Muscle of leg (tissue), 11 donors: Measurements from ENCODE around the gene PLEKHA1. TPM values are rescaled to one million over a fixed set of nuclear protein-coding genes. Genes with fewer than 3 reads are reported as not detected.

Experiments used
- DNase-seq: peaks from one replicate; pipeline ENCODE4 v3.0.0; 2013
- H3K27ac ChIP-seq: one replicate; pipeline ENCODE4 v1.5.1; 2013; ENCODE audit warnings: mild to moderate bottlenecking, low read length, control low read depth
- H3K27me3 ChIP-seq: one replicate; pipeline ENCODE4 v1.6.1; 2013; ENCODE audit warnings: low read length; ENCODE audit not compliant: control insufficient read depth, insufficient read depth
- H3K36me3 ChIP-seq: one replicate; pipeline ENCODE4 v1.6.1; 2013; ENCODE audit warnings: low read length; ENCODE audit not compliant: control insufficient read depth, insufficient read depth
- H3K4me1 ChIP-seq: one replicate; pipeline ENCODE4 v1.6.1; 2013; ENCODE audit warnings: low read length; ENCODE audit not compliant: control insufficient read depth, insufficient read depth
- H3K4me3 ChIP-seq: one replicate; pipeline ENCODE4 v1.5.1; 2013; ENCODE audit warnings: low read length, control low read depth
- H3K9me3 ChIP-seq: replicated peaks from 2 replicates; pipeline ENCODE4 v1.6.1; 2013; ENCODE audit warnings: low read depth, low read length; ENCODE audit not compliant: control insufficient read depth
- WGBS: methylation state at CpG from one replicate; pipeline ENCODE4 v1.1.5; 2013; ENCODE audit warnings: missing lambda C conversion rate; ENCODE audit not compliant: insufficient coverage; 5-methylcytosine and 5-hydroxymethylcytosine counted together
- polyA plus RNA-seq, 8 donors: library from polyadenylated mRNA; unstranded; fragments of 120-200 nt; gene quantifications; one replicate each; pipeline versions ENCODE4 v1.2.1 to v1.2.3, GENCODE V29; 2013; ENCODE audit warnings: inconsistent platforms in 1 of 8, low replicate concordance in 1 of 8; ENCODE audit not compliant: insufficient read length in 8 of 8, insufficient read depth in 1 of 8
- total RNA-seq: library from RNA; stranded (reverse); fragments of 120-200 nt; gene quantifications from one replicate; pipeline ENCODE4 v1.2.4, GENCODE V29; 2013

Gene PLEKHA1
- total and polyA plus RNA-seq, 9 donors = 22.0 to 36.3 (median 29.9) TPM

DNA sequence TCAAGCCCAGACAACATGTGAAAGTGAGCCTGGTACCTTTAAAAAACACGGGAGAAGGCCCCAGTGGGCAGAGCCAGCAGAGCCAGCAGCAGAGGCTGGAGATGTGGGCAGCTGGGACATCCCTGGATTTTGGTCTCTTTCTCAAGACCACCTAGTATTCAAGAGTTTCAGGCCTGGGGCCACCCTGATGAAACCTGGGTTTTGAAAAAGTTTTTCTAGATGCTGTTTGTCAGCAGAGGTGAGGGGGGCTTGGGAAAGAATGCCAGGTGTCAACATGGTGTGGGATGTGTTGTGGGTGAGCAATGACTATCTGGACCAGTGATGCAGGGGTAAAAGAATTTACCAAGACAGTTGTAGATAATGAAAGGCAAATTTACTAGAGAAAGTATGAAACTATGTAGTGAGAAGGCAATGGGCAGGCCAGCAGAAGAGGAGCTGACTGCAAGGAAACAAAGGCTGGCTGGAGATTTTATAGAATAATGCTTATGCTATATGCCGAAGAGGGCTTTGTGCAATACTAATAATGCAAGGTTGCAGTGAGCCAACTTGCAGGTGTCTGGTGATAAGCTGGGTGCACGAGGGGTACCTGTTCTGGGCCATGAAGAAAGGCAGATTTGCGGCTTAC is 28.1 kb upstream of the PLEKHA1 start:
- Histone ChIP-seq H3K4me3 (no peak overlapping the region), H3K36me3 (no peaks in the 10 kb centered on the region), H3K27ac (no peak overlapping the region), H3K4me1 (no peaks in the 10 kb centered on the region), H3K27me3 (peaks cover 3% of the 10 kb centered on the region), H3K9me3 (no peaks in the 10 kb centered on the region)
- 92% methylated on average over 2 of the region's 4 CpGs for WGBS
- DNase-seq = no peak

DNA sequence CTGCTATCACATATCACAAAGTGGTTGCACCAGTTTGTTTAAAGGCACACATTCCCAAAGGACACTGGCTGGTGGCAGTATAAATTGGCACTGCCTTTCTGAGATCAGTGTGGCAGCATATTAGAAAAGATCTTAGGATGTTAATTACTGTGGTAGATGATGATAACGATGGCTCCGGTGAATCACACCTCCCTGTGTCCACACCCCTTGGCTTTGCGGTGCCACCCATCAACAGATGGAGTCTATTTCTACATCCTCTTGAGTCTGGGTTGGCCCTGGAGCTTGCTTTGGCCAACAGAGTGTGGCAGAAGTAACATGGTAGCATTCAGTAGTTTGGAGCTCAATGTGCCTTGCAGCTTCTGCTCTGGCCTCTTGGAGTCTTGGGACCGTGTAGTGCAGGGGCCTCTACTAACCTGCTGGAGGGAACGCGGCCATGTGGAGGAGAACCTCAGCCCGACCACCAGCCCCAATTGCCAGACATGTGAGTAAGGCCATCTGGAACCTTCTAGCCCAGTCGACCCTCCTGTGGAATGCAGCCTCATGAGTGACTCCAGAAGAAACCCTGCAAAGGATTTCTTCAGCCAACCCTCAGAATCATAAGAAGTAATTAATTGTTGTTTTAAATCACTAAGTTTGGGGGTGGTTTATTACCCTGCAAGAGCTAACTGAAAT is 27.2 kb upstream of the PLEKHA1 start:
- 89% methylated on average over 4 of the region's 8 CpGs for WGBS
- DNase-seq = no peak
- H3K4me3 ChIP-seq = no peak overlapping the region

DNA sequence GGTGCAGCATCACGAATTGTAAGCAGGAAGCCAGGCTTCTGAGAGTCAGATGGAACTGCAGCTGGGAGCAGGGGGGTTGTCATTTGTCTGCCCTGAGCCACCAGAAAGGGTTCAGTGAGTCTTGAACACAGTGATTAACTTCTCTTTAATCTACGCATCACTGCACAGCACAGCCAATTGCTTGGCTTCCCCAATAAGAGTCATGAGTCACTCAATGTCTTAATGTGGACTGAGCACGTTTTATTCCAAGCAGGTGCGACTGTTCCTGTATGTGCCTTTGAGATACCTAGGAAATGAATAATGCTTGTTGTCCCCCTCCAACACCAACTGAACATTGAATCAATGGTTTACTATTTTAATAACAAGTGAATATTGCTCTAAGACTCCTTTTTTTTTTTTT is 26.0 kb upstream of the PLEKHA1 start:
- Histone ChIP-seq H3K4me1 (no peaks in the 10 kb centered on the region), H3K27me3 (peaks cover 3% of the 10 kb centered on the region), H3K4me3 (no peak overlapping the region), H3K9me3 (no peaks in the 10 kb centered on the region), H3K36me3 (no peaks in the 10 kb centered on the region), H3K27ac (no peak overlapping the region)
- no peak for DNase-seq
- WGBS = 57% methylated on average over 2 of the region's 4 CpGs

More for the DNA sequence above, 27.2 kb upstream of the PLEKHA1 start:
- Histone ChIP-seq H3K4me1 (no peaks in the 10 kb centered on the region), H3K27ac (no peak overlapping the region), H3K27me3 (peaks cover 3% of the 10 kb centered on the region), H3K9me3 (no peaks in the 10 kb centered on the region), H3K36me3 (no peaks in the 10 kb centered on the region)

DNA sequence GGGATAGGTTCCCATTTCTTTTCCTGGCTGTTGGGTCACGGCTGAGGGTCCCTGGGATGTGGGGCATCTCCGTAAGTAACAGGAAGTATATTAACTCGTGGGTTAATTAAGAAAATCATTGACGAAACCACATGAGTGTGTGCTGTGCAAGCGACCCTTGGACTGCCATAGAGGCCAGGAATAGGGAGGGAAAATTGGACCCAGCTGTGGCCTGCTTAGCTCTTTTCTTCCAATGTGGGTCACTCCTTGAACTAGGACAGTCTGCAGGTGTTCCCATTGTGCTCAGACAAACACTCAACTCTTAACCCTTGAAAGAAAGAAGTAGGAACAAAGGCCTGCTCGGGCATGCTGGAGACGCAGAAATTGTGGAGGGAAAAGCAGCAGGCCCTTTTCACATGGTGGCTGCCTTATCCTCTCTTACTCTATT is 25.6 kb upstream of the PLEKHA1 start:
- no peaks in the 10 kb centered on the region for H3K4me1 ChIP-seq

DNA sequence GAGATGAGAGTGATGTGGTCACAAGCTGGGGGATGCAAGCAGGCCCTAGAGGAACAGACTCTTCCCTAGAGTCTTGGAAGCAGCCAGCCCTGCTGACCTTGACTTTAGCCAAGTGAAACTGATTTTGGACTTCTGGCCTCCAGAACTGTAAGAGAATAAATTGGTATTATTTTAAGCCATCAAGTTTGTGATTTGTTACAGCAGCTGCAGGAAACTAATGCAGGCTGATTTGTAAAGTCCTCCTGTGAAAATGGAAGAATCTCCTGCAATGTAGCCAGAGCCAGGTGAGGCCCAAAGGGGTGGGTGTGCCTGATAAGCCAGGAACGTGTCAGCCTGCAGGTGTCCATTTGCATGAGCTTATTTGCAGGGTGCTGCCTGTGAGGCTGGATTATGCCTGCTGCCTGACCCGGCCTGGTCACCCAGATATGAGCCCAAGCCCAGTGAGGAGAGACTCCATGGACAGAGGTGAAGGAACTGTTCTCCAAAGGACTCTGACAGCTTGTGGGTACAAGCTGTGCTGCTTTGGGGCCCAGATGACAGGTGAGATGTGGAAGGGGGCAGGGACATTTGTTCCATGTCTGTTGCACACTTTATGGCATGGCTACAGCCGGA is 24.6 kb upstream of the PLEKHA1 start:
- 44% methylated on average over 3 of the region's 3 CpGs for whole genome bisulfite sequencing
- no peaks in the 10 kb centered on the region for H3K9me3 ChIP-seq
- no peaks in the 10 kb centered on the region for H3K4me1 ChIP-seq
- no peak overlapping the region for H3K27ac ChIP-seq
- H3K27me3 ChIP-seq = peaks cover 3% of the 10 kb centered on the region
- H3K4me3 ChIP-seq = no peak overlapping the region
- no peaks in the 10 kb centered on the region for H3K36me3 ChIP-seq
- DNase-seq = no peak

More for the DNA sequence above, 25.6 kb upstream of the PLEKHA1 start:
- Histone ChIP-seq H3K9me3 (no peaks in the 10 kb centered on the region), H3K27ac (no peak overlapping the region), H3K36me3 (no peaks in the 10 kb centered on the region), H3K27me3 (peaks cover 3% of the 10 kb centered on the region), H3K4me3 (no peak overlapping the region)
- DNase-seq = no peak
- 22% methylated on average over 5 of the region's 7 CpGs for WGBS

DNA sequence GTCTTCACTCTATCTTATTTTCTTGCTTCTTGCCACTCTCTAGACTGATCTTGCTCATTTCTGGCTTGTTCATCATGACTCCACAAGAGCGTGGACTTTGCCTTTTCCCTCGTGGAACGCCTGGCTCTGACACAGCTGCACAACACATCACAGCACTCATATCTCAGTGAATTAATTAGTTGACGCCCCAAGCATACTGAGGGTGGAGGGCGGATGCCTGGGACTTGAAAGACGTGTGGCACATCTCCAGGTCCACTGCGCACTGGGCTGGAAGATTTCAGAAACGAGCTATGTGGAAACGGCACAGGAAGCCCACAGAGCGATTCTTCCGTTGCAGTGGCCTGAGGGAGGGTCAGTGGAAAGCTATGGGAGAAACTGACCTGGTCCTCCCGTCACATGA is 23.6 kb upstream of the PLEKHA1 start:
- H3K36me3 ChIP-seq = no peaks in the 10 kb centered on the region
- WGBS = 75% methylated on average over 12 of the region's 12 CpGs
- H3K4me1 ChIP-seq = no peaks in the 10 kb centered on the region
- no peaks in the 10 kb centered on the region for H3K9me3 ChIP-seq
- H3K27ac ChIP-seq = no peak overlapping the region
- DNase-seq = no peak
- H3K4me3 ChIP-seq = no peak overlapping the region
- H3K27me3 ChIP-seq = peaks cover 3% of the 10 kb centered on the region

DNA sequence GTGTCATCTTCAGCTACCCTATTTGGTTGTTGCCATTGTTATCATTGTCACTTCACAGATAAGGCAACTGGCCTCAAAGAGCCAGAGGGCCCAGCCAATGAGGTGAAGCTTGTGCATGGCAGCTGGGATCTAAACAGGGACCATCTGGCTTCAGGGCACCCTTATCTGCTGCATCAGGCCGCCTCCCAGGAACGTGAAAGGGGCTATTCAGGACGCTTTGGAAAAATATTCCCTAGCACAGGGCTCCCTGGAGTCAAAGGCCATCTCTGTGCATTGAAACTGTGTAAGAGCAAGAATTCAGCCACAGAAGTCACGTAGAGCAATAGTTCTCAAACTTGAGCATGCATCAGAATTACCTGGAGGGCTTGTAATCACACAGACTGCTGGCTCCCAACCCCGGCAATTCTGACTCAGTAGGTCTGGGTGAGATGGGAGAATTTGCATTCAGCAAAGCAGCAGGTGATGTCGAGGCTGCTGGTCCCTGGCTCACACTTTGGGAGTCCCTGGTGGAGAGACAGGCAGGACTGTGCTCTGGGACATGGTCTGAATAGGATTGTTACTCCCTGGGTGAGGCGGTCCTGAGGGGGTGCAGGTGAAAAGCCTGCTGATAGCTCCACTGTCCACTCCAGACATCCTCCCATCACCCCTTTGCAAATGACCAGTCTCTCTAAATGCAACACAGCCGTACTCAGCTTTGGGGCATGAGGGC is 21.5 kb upstream of the PLEKHA1 start:
- 44% methylated on average over 7 of the region's 8 CpGs for WGBS
- no peaks in the 10 kb centered on the region for H3K4me1 ChIP-seq

DNA sequence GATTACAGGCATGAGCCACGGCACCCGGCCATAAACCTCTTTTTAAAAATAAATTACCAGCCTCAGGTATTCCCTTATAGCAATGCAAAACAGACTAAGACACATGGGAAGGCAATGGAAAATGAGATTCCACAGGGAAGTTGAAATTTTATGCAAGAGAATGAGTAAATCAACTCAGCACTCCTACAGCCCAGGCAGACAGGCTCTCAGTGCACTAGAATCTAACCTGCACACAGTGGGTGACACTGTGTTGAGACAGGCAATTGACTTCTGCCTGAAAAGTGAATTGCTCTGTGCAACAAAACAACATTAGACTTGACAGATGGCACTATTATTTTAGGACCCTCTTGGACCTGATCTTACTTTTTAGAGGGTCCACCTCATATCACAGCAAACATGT is 20.1 kb upstream of the PLEKHA1 start:
- Histone ChIP-seq H3K4me1 (no peaks in the 10 kb centered on the region), H3K27ac (no peak overlapping the region), H3K9me3 (peaks cover 4% of the 10 kb centered on the region), H3K27me3 (no peaks in the 10 kb centered on the region), H3K36me3 (no peaks in the 10 kb centered on the region), H3K4me3 (no peak overlapping the region)
- WGBS = no CpG with 5 or more reads among the region's 2 CpGs
- DNase-seq = no peak

More for the DNA sequence above, 21.5 kb upstream of the PLEKHA1 start:
- Histone ChIP-seq H3K4me3 (no peak overlapping the region), H3K9me3 (no peaks in the 10 kb centered on the region), H3K27me3 (no peaks in the 10 kb centered on the region), H3K27ac (no peak overlapping the region), H3K36me3 (no peaks in the 10 kb centered on the region)
- DNase-seq = no peak

DNA sequence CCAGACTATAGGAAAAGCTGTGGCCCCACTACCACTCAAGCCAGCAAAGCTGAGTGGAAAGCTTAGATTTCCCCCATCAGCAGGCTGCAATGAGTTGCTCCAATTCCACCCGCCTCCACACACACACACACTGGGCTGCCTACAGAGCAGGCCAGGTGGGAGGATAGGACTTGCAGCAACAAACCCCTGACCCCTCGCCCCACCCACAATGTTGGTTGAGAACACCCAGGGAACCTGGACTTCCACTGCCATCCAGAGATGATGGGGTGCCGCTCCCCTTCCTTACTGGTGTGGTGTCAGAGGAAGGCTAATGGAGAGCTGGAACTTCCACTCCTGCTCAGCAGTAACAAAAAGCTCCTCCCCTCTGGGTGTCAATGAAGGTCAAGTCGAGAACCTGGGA is 16.8 kb upstream of the PLEKHA1 start:
- H3K4me3 ChIP-seq = no peak overlapping the region
- DNase-seq = no peak
- H3K27ac ChIP-seq = no peak overlapping the region
- WGBS = no CpG with 5 or more reads among the region's 4 CpGs
- no peaks in the 10 kb centered on the region for H3K27me3 ChIP-seq
- H3K9me3 ChIP-seq = peaks cover 4% of the 10 kb centered on the region
- no peaks in the 10 kb centered on the region for H3K4me1 ChIP-seq
- H3K36me3 ChIP-seq = no peaks in the 10 kb centered on the region

DNA sequence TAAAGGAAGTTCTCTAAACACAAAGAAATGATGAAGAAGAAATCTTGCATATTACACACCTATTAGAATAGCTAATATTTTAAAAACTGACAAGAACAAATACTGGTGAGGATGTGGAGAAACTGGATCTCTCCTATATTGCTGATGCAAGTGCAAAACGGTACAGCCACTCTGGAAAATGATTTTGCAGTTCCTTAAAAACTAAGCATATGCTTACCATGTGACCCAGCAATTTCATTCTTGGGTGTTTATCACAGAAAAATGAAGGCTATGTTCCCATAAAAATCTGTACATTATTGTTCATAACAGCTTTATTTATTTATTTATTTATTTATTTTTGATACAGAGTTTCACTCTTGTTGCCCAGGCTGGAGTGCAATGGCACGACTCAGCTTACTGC is 14.9 kb upstream of the PLEKHA1 start:
- H3K27ac ChIP-seq = no peak overlapping the region
- no peaks in the 10 kb centered on the region for H3K27me3 ChIP-seq
- H3K4me3 ChIP-seq = no peak overlapping the region
- no peaks in the 10 kb centered on the region for H3K4me1 ChIP-seq
- H3K36me3 ChIP-seq = no peaks in the 10 kb centered on the region
- peaks cover 4% of the 10 kb centered on the region for H3K9me3 ChIP-seq
- no peak for DNase-seq
- WGBS = no CpG with 5 or more reads among the region's 2 CpGs
